Measurements from ENCODE around the gene HTR4.

GRCh38 chr5:148454576-148454975 is 199.8 kb downstream of the HTR4 start:
- no peak for TF ChIP-seq EP300 (IDR thresholded peaks at IDR 0.05)
- no peak for TF ChIP-seq CTCF (IDR thresholded peaks at IDR 0.05)
- no peak for TF ChIP-seq POLR2A (IDR thresholded peaks at IDR 0.05)
